Activated T-helper 1 cell treated with anti-CD3 and anti-CD28 coated beads, Interleukin-12 subunit alpha, Interleukin-12 subunit beta, Interleukin-2, Interleukin-4 antibody, amounts not matched to agents 30 ng/mL and 10 ng/mL and 1 ng/mL, durations not matched to agents 14 hours and 24 hours and 36 hours (primary cell): ENCODE measurements around the gene HDAC4. TPM values are rescaled to one million over a fixed set of nuclear protein-coding genes. Genes with fewer than 3 reads are reported as not detected.
A peak's percentile ranks its signal among the peaks of the same experiment; 100 is the strongest.

Experiments
- DNase-seq: peaks from one replicate; pipeline ENCODE4 v3.0.0; 2021; ENCODE audit warnings: low spot score
- H3K27ac Mint-ChIP-seq: one replicate; pipeline ENCODE4 v1.8.0; 2021; ENCODE audit warnings: mild to moderate bottlenecking, mixed read lengths
- H3K27me3 Mint-ChIP-seq: one replicate; pipeline ENCODE4 v1.8.0; 2022; ENCODE audit warnings: mild to moderate bottlenecking, moderate library complexity, mixed read lengths; ENCODE audit not compliant: insufficient read depth
- H3K36me3 Mint-ChIP-seq: one replicate; pipeline ENCODE4 v1.8.0; 2021; ENCODE audit warnings: low read depth, mixed read lengths
- H3K4me1 Mint-ChIP-seq: one replicate; pipeline ENCODE4 v1.8.0; 2021; ENCODE audit warnings: low read depth, mixed read lengths
- H3K4me3 Mint-ChIP-seq: one replicate; pipeline ENCODE4 v1.8.0; 2021; ENCODE audit warnings: mild to moderate bottlenecking, moderate library complexity, mixed read lengths
- H3K9me3 Mint-ChIP-seq: one replicate; pipeline ENCODE4 v1.8.0; 2021; ENCODE audit warnings: mixed read lengths
- intact Hi-C: fragments of 100-400 bp; cut with micrococcal nuclease; formaldehyde crosslinking; loops from one replicate; pipeline ENCODE4 v1.15.1; 2024
- total RNA-seq: library from RNA; stranded (reverse); gene quantifications from 2 replicates; pipeline ENCODE4 v1.2.3, GENCODE V29; 2022

Gene HDAC4
- total RNA-seq, 1 donor from 2014 or later, result 41.3 TPM

DNA sequence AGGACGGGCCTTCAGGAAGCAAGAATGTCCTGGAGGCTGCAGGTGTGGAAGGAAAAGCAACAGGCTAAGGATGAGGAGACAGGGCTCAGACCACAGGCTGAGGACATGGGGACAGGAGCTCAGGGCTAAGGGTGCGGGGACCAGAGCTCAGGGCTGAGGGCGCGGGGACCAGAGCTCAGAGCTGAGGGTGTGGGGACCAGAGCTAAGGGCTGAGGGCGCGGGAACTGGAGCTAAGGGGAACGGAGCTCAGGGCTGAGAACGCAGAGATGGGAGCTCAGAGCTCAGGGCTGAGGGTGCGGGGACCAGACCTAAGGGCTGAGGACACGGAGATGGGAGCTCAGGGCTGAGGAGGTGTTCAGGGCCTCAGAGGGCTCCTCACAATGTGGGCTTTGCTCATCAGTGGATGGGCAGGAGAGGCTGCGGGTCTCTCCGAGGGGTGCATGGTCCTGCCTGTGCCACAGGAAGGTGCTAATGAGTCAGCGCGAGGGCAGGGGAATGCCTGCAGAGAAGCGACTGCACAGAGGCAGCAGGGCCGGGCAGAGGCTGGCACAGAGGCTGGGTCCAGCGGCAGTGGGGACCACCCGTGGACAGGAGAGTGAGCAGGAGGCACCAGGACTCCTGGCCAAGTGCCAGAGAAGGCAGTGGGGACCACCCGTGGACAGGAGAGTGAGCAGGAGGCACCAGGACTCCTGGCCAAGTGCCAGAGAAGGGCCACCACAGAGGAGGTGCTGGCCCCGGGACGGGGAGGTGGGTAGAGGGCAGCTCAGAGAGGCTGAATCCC is 281.3 kb downstream of the HDAC4 start:
- peaks cover 14% of the 10 kb centered on the region for H3K36me3 Mint-ChIP-seq
- H3K27ac Mint-ChIP-seq, result peak overlapping the region; percentile 3
- H3K27me3 Mint-ChIP-seq, result peaks cover 3% of the 10 kb centered on the region
- no peak for DNase-seq
- H3K4me3 Mint-ChIP-seq, result peak overlapping the region; percentile 2
- intact Hi-C loops, result no loop called here
- peaks cover 9% of the 10 kb centered on the region for H3K4me1 Mint-ChIP-seq
- no peaks in the 10 kb centered on the region for H3K9me3 Mint-ChIP-seq

DNA sequence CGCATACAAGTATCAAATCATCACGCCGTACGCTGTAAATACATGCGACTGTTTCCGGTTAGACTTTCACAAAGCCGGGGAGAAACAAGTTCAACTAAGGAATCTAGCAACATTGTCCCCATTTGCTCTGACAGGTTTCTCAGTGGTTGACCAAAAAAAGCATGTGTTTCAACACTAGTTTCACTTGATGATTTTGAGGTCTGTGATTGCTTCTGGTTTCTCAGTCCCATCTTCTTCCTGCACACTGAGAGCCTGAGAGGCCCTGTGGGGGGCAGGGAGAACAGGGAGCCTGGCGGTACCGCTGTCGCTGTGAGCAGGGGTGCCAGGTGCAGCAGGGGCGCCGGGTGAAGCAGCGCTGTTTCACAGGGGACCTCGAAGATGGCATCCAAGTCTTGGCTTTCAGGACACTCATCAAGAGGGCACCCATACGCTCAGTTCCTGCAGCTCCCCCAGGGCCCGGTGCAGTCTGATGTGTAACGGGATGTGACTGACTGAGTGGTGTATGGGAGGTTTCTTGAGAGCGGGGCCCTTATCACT is 282.1 kb downstream of the HDAC4 start:
- Mint-ChIP-seq H3K9me3 (no peaks in the 10 kb centered on the region), H3K27ac (peak overlapping the region; percentile 3), H3K4me3 (peak overlapping the region; percentile 2), H3K36me3 (peaks cover 10% of the 10 kb centered on the region), H3K27me3 (peaks cover 3% of the 10 kb centered on the region), H3K4me1 (peaks cover 9% of the 10 kb centered on the region)
- DNase-seq, result no peak
- intact Hi-C loops, result no loop called here

DNA sequence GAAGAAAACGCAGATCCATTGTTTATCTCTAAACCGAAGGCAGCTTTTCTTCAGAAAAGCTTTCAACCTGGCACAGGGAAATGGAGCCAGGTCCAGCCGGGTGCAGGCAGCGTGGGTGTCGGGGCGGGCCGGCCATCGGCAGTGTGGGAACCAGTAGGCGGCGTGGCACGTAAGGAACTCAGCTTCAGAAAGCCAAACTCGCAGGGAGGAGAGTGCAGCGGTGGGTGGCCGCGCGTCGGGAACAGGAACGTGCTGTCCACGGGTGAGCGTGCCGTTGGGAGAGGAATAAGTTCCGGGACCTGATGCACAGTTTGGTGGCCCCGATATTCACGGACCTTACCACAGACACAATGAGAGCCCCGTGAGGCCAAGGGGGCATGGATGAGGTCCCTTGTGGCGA is 282.6 kb downstream of the HDAC4 start:
- Mint-ChIP-seq H3K36me3 (peaks cover 10% of the 10 kb centered on the region), H3K27me3 (peaks cover 3% of the 10 kb centered on the region), H3K4me3 (no peak overlapping the region), H3K9me3 (no peaks in the 10 kb centered on the region), H3K4me1 (peaks cover 9% of the 10 kb centered on the region), H3K27ac (no peak overlapping the region)
- DNase-seq, result no peak
- intact Hi-C loops, result no loop called here

DNA sequence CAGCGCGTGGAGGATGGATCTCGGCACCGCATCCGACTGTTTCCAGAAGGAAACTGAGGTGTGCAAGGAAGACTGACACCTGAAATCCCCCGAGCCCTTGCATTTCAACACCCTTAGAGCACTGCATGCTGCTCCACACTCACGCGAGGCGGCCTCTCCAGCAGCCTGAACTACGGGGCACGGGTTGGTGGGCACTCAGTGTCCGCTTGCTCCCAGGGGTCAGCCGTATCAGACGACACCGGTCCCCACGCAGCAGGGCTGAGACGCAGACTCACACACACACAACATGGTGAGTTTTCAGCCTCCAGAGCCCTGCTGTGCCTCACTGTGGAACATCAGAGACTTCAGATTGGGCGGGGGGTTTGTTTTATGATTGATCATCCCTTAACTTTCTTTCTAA is 283.0 kb downstream of the HDAC4 start:
- Mint-ChIP-seq H3K9me3 (no peaks in the 10 kb centered on the region), H3K4me3 (no peak overlapping the region), H3K36me3 (peaks cover 10% of the 10 kb centered on the region), H3K4me1 (peaks cover 9% of the 10 kb centered on the region), H3K27me3 (peaks cover 3% of the 10 kb centered on the region), H3K27ac (no peak overlapping the region)
- no peak for DNase-seq
- intact Hi-C loops, result no loop called here

DNA sequence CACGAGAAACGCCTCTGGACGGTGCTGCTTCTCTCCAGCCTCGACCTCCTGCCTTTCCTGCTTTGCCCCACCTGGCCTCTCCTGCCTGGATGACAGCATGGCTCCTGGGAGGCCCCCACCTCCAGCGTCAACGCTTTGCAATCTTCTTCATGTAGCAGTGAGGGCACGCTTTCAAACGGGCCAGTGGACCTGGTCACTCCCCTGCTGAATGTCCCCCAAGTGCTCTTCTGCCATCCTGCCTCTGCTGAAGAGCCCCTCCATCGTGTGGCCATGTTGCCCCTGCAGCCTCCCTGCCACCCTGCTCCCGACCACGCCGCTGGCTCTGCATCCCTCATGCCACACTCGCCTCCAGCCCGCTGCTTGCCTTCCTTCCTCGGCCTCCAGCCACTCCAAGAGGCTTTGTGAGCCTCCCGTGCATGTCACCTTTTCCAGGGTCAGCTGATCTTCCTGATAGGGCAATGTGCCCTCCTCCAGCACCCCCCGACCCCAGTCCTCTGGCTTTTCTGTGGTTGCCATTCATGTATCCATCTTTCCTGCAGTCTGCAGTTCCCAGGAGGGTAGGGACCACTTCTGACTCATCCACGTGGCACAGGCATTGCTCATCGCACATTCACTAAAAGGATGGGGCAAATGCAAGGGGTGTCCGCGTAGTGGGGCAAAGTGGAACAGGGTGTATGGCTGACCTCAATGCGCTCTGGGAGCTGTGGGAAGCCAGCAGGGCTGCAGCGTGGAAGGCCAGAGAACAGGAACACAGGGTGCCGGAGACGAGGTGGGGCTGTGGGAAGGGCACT is 284.2 kb downstream of the HDAC4 start:
- DNase-seq, result no peak
- Mint-ChIP-seq H3K27ac (no peak overlapping the region), H3K4me3 (no peak overlapping the region), H3K36me3 (peaks cover 10% of the 10 kb centered on the region), H3K4me1 (peaks cover 9% of the 10 kb centered on the region), H3K9me3 (no peaks in the 10 kb centered on the region), H3K27me3 (peaks cover 3% of the 10 kb centered on the region)
- intact Hi-C loops, result no loop called here

DNA sequence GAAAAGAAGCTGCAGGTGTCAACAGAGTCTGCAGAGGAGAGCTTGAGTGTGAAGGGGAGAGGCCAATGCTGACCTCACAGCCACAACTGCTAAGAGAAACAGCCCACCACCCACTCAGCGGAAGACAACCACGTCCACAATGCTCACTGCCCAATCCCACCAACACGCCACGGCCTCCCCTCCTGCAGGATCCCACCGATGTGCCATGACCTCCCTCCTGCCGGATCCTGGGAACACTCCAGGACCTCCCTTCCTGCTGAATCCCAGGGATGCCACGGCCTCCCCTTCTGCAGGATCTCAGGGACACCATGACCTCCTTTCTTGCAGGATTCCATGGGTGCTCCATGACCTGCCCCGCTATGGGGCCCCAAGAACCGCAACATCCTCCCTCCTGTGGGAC is 285.2 kb downstream of the HDAC4 start:
- H3K4me3 Mint-ChIP-seq, result no peak overlapping the region
- no peak for DNase-seq
- no peaks in the 10 kb centered on the region for H3K9me3 Mint-ChIP-seq
- H3K36me3 Mint-ChIP-seq, result peaks cover 10% of the 10 kb centered on the region
- H3K27ac Mint-ChIP-seq, result no peak overlapping the region
- peaks cover 9% of the 10 kb centered on the region for H3K4me1 Mint-ChIP-seq
- intact Hi-C loops, result no loop called here
- H3K27me3 Mint-ChIP-seq, result peaks cover 3% of the 10 kb centered on the region

DNA sequence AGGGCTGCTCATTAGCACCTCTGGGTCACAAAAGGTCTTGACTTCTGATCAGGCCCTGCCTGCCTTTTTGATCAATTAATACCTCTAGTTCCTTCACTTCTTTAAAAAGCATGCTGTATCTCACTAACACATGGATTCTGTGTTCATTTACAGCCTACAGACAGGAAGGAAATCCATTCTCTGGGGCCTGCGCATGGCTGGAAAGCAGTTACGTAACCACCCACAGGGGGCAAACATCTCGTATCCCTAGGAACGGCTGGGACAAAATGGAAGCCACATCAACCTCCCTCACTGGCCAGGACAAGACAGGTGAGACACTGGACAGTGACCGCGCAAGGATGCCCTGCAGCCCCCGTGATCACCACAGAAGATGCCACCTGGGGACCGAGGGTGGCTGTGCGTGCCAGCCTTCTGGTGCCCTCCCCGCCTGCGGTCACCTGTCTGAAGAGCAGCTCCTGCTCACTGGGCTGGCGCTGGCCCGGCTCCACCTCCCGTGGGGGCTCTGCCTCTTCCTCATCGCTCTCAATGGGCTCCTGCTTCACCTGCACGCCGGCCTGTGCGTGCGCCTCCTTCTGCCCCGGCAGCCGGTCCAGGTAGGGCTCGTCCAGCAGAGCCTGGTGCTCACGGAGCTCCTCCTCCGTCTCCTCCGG is 286.1 kb downstream of the HDAC4 start:
- DNase-seq, result no peak
- H3K4me1 Mint-ChIP-seq, result peaks cover 9% of the 10 kb centered on the region
- H3K27me3 Mint-ChIP-seq, result peaks cover 3% of the 10 kb centered on the region
- H3K36me3 Mint-ChIP-seq, result peaks cover 10% of the 10 kb centered on the region
- intact Hi-C loops, result no loop called here
- no peak overlapping the region for H3K27ac Mint-ChIP-seq
- H3K4me3 Mint-ChIP-seq, result no peak overlapping the region
- H3K9me3 Mint-ChIP-seq, result no peaks in the 10 kb centered on the region

DNA sequence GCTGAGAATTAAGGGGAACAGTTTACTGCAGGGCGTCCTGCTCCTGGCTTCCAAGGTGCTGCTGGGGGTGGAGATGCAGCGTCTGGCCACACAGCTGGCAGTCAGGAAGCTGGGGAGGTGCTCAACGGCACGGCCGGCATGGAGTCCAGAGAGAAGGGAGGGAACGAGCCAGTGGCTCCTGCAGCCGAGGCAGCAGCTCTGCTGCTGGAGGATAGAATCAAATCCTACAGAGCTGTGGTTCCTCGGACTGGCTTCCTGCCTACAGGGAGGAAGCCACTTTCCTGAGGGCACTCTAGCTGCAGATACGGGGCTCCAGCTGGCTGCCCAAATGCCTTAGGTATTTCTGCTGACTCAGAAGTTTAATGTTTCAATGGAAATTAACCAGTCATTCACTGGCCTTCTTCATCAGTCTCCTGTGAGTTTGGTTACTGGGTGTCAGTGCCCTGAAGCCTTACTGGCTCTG is 286.7 kb downstream of the HDAC4 start:
- no peak overlapping the region for H3K27ac Mint-ChIP-seq
- DNase-seq, result no peak
- intact Hi-C loops, result no loop called here
- H3K9me3 Mint-ChIP-seq, result no peaks in the 10 kb centered on the region
- H3K27me3 Mint-ChIP-seq, result peaks cover 3% of the 10 kb centered on the region
- no peak overlapping the region for H3K4me3 Mint-ChIP-seq
- H3K36me3 Mint-ChIP-seq, result peaks cover 10% of the 10 kb centered on the region
- peaks cover 5% of the 10 kb centered on the region for H3K4me1 Mint-ChIP-seq

DNA sequence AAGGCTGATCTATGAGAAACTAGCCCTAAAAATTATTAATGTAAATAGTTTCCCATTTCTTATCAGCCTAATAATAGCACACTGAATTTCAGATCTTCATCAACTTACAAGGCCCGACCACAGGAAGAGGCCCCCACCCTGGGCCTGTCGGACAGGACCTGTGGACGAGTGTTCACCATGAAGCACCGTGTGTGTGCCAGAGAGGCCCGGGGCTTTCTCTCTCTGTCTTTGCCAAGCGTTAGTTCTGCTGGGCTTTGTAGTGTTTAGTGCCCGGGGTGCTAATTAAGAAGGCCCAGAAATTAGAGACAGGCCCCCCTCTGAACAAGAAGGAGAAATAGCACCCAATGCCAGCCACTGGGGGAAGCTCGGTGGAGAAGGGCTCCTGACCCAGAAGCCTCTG is 287.2 kb downstream of the HDAC4 start:
- Mint-ChIP-seq H3K27me3 (peaks cover 1% of the 10 kb centered on the region), H3K27ac (no peak overlapping the region), H3K4me1 (no peaks in the 10 kb centered on the region), H3K9me3 (no peaks in the 10 kb centered on the region), H3K4me3 (no peak overlapping the region), H3K36me3 (peaks cover 10% of the 10 kb centered on the region)
- intact Hi-C loops, result no loop called here
- no peak for DNase-seq

DNA sequence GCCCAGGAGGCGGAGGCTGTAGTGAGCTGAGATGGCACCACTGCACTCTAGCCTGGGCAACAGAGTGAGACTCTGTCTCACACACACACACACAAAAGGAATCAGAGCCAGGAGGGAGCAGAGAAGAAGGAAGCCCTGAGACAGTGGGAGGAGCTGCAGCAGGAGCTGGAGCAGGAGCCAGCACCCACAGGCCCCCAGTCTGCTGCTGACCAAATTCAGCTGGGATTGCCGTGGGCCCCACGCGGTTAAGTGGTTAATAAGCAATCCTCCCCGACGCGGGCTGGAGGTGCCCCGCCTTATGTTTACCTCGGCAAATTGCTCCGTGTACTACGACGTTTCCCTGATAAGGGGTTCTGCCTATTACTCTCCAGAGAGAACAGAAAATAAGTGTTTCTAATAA is 287.6 kb downstream of the HDAC4 start:
- H3K36me3 Mint-ChIP-seq, result peaks cover 10% of the 10 kb centered on the region
- intact Hi-C loops, result no loop called here

DNA sequence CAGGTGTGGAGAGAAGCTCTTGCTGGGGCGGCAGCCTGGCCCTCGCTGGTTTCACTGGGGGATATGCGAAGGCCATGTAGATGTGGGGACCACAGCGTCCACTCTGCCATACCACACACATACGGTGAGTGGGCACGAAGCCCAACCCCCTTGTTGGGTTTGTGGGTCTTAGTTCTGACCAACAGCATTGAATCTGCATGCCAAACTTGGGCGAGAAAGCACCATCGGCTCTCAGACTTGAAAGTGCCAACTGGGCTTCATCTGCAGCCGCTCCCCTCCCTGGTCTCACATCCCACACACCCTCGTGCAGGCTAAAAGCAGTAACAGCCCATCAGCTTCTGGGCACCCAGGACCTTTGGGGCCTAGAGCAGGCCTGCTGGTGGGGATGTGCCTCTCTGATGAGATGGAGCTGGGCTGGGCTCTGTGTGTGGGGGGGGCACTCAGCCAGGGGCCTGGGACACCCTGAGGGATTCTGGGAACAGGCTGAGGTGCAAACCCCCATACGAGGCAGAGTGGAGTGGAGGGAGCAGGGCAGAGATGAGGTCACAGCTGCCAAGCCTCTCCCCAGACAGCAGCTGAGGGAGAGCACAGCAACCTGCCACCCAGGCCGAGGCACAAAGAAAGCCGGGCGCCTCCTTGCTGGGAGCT is 288.6 kb downstream of the HDAC4 start:
- intact Hi-C loops, result no loop called here
- Mint-ChIP-seq H3K4me3 (no peak overlapping the region), H3K36me3 (peaks cover 9% of the 10 kb centered on the region), H3K27me3 (peaks cover under 1% of the 10 kb centered on the region), H3K9me3 (no peaks in the 10 kb centered on the region), H3K27ac (no peak overlapping the region), H3K4me1 (no peaks in the 10 kb centered on the region)
- DNase-seq, result no peak

More for the DNA sequence above, 287.6 kb downstream of the HDAC4 start:
- no peak overlapping the region for H3K27ac Mint-ChIP-seq
- H3K4me1 Mint-ChIP-seq, result no peaks in the 10 kb centered on the region
- no peak overlapping the region for H3K4me3 Mint-ChIP-seq
- no peak for DNase-seq
- peaks cover 1% of the 10 kb centered on the region for H3K27me3 Mint-ChIP-seq
- no peaks in the 10 kb centered on the region for H3K9me3 Mint-ChIP-seq

DNA sequence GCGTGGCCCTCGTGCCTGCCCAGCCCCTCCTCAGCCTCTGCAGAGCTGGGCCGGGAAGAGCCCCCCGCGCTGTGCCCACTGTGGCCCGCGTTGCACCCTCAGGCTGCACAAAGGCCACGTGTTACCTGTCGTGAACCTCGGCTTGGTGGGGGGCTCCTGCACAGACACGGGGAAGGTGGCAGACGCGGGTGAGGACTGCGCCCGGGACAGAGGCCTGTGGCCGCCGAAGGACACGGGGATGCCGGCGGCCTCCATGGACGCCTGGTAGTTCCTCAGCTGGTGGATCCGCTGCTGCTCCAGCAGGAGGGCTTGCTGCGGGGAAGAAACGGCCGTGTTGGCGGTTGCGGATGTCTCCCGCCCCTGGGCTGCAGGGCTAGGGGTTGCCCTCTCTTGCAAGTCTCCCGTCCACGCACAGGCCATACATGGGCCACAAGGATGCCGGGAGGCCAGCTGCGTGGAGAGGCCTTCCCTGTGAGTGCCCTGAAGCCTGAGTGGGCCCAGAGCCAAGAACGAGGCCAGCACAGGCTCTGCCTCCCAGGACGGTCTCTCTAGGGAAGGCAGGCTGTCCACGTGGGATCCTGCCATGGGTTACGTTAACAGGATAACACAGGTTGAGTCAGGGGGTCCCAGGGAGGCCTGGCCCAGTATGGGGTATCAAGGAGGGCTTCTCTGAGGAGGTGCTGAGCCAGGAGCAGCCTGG is 289.3 kb downstream of the HDAC4 start:
- Mint-ChIP-seq H3K27ac (no peak overlapping the region), H3K36me3 (peaks cover 2% of the 10 kb centered on the region), H3K4me1 (no peaks in the 10 kb centered on the region), H3K9me3 (no peaks in the 10 kb centered on the region), H3K27me3 (no peaks in the 10 kb centered on the region), H3K4me3 (no peak overlapping the region)
- intact Hi-C loops, result no loop called here
- DNase-seq, result no peak
